Raji (cell line): ENCODE data around the gene GABRB1.

Experiments used
- POLR2A ChIP-seq: IDR thresholded peaks from 2 replicates; pipeline ENCODE4 v1.6.1; 2011; ENCODE audit warnings: low read depth, low read length, control low read depth; ENCODE audit not compliant: insufficient read depth

Gene GABRB1

GRCh38 chr4:47074816-47075215, 43.4 kb downstream of the GABRB1 start:
- TF ChIP-seq POLR2A, result no peak

GRCh38 chr4:47075262-47075661, 43.9 kb downstream of the GABRB1 start:
- TF ChIP-seq POLR2A, result no peak

GRCh38 chr4:47075919-47076318, 44.6 kb downstream of the GABRB1 start:
- TF ChIP-seq POLR2A, result no peak

GRCh38 chr4:47084111-47084510, 52.7 kb downstream of the GABRB1 start:
- TF ChIP-seq POLR2A, result no peak

- no peak for TF ChIP-seq POLR2A
Observed at GRCh38 chr4:47084795-47085194, 53.4 kb downstream of the GABRB1 start.

DNA sequence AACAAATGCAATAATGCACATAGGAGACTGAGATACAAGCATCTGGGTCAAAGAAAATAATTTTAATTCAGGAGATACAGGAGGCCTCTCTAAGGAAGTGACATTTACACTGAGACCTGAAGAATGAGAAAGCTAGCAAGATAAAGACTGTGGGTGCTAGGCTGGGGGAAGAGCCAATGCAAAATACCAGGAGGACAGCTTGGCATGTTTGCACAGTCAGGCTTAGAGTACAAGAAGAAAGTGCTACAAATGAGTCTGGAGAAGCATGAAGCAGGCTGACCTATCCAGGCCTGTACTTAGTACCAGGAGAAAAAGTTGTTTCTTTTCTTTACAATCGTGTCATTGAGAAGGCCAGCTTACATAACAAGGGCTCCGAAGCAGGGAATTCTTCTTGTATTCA, 56.9 kb downstream of the GABRB1 start:
- no peak for TF ChIP-seq POLR2A

GRCh38 chr4:47095884-47096283, 64.5 kb downstream of the GABRB1 start:
- no peak for TF ChIP-seq POLR2A

DNA sequence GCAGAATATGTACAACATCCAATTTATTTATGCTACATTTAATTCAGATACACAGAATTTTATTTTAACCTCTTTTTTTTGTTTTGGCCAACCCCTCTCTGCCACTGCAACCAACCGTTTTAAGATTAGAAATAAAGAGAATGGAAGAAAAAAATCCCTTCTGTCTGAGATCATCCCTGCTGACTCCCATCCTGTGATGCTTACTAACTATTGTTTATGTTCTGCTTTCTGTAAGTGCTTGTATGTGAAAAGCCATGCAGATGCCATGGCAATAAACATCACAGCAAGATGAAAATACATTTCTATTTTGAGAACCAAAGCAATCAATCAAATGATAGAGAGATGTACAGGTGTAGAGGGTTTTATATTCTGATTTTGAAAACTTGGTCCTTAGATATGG, 70.1 kb downstream of the GABRB1 start:
- TF ChIP-seq POLR2A, result no peak

DNA sequence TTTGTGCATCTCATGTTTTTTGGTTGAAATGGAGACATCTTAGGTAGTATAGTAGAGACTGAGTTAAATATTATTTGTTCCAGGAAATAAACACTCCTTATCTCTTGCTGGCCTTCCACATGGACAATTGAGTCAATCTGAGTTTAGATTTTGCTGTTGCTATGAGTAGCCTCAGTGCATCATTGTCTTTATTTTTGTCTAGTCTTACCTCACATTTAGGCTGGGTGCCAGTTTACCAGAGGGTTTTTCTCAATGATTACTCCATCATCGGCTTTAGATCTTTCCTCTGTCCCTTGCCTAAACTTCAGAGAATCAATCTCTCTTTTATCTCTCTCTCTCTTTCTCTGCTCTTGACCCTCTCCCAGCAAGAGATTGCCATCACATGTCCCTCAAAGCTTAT, 73.6 kb downstream of the GABRB1 start:
- TF ChIP-seq POLR2A, result no peak

DNA sequence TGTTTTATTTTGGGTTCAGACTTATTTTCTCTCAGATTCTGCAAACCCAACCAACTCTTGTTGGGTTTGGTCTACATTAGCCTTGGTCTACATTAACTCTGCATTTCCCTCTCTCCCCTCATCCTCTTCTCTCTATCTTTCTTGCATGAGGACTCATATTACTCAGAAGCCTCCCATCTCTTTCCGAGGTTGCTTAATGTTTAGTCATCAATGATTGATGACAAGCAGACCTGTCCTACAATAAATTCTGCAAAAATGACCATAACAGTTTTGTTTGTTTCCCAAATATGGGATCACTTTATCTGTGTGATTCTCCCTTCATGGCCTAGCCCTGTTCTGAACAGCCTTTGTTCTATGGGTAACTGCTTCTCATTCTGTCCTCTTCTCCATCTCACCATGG, 75.2 kb downstream of the GABRB1 start:
- no peak for TF ChIP-seq POLR2A

- no peak for TF ChIP-seq POLR2A
Observed at GRCh38 chr4:47109379-47109778, 78.0 kb downstream of the GABRB1 start.

DNA sequence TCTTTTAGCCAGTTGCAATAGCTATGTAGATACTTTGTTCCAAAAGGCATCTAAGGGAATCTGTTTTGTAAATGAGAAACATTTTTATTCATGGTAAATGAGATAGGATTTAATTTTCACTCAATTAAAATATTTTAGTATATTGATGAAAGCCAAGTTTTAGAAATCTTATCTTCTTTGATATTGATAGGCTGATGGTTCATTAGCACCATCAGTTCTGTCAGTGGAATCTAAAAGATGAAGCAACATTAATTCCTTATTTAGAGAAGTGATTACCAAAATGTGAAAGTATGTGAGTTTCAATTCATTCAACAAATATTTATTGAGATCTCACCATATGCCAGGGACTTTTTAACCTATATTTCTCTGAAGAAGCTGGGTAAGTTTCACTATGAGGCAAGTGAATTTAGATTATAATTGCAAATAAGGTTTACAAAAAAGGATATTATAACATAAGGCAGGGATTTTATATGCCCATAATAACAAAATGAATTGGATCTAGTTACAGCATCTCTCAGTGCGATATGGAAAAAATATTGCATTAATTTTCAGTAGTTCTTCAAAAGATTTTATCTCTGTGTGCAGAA, 79.3 kb downstream of the GABRB1 start:
- TF ChIP-seq POLR2A, result no peak

DNA sequence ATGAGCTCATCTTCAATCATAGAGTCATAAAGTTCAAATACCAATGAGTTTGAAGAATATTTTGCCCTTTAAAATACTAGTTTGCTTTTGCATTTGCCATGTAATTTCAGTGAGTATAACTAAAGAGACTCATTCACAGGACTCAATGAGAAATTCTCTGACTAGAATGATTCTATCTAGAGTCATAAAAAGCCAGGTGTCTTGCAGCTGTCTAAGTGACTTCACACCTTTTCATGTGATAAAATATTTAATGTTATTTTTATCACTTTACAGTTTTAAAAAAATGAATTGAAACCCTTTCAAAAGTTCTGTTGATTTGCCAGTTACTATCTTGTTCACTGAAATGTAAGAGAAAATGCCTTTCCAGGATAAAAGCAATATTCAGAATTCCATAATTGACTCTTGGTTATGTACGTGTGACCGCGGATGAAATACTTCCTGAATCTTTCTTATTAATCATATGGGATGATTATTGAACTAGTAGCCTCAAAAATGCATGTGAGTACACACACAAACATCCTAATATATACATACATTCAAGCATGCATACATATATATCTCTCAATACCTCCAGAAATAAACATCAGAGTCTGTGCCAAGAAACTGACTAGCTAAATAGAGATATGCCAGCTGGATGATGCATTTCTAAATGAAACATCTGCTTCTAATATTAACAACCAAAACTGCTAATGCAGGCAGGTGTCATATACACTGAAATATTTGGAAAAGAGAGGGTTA, 87.0 kb downstream of the GABRB1 start:
- TF ChIP-seq POLR2A, result no peak

- no peak for TF ChIP-seq POLR2A
Observed at GRCh38 chr4:47120783-47121182, 89.4 kb downstream of the GABRB1 start.

GRCh38 chr4:47122592-47123291, 91.4 kb downstream of the GABRB1 start:
- TF ChIP-seq POLR2A, result no peak

- no peak for TF ChIP-seq POLR2A
Observed at GRCh38 chr4:47128991-47129390, 97.6 kb downstream of the GABRB1 start.
